Thyroid gland (tissue), 4 donors: ENCODE data around the gene CSF1R. TPM values are rescaled to one million over a fixed set of nuclear protein-coding genes. Genes with fewer than 3 reads are reported as not detected.

Experiments
- DNase-seq, 2 donors: peaks; one replicate each; pipeline ENCODE4 v3.0.0-alpha.2; 2019
- H3K27ac ChIP-seq, 3 donors: fragments of 200-600 bp; sonication (generic); 1 replicate in 2 of 3; 2 replicates in 1 of 3; pipeline ENCODE4 v1.5.1; 2016 to 2019; ENCODE audit warnings: mild to moderate bottlenecking in 1 of 3, moderate library complexity in 1 of 3
- H3K27me3 ChIP-seq: fragments of 200-600 bp; sonication (generic); one replicate; pipeline ENCODE4 v1.5.1; 2019
- H3K36me3 ChIP-seq, 2 donors: fragments of 200-600 bp; sonication (generic); one replicate each; pipeline ENCODE4 v1.5.1; 2016 to 2019
- H3K4me1 ChIP-seq, 2 donors: fragments of 200-600 bp; sonication (generic); one replicate each; pipeline ENCODE4 v1.5.1; 2017 to 2019
- H3K4me3 ChIP-seq, 3 donors: fragments of 200-600 bp; sonication (generic); replicated peaks in 1 of 3; 1 replicate in 2 of 3; 2 replicates in 1 of 3; pipeline ENCODE4 v1.5.1; 2016; ENCODE audit warnings: mild to moderate bottlenecking in 1 of 3
- H3K9me3 ChIP-seq: fragments of 200-600 bp; sonication (generic); one replicate; pipeline ENCODE4 v1.5.1; 2017
- CTCF ChIP-seq, 6 experiments: fragments of 200-600 bp in 3 of 6; fragments of 450-650 bp in 3 of 6; sonication (generic) in 3 of 6; IDR thresholded peaks; one replicate each; pipeline ENCODE4 v1.5.1; 2016 to 2019; ENCODE audit warnings: antibody characterized with exemption in 6 of 6, mild to moderate bottlenecking in 2 of 6, inconsistent platforms in 1 of 6, moderate library complexity in 1 of 6
- POLR2A ChIP-seq, 2 donors: fragments of 450-650 bp; IDR thresholded peaks; one replicate each; pipeline ENCODE4 v1.6.1; 2017; ENCODE audit warnings: antibody characterized with exemption in 2 of 2, mild to moderate bottlenecking in 2 of 2, moderate library complexity in 1 of 2
- WGBS, 2 donors: methylation state at CpG; one replicate each; pipeline ENCODE4 v1.1.5; 2017; 5-methylcytosine and 5-hydroxymethylcytosine counted together
- intact Hi-C: fragments of 100-400 bp; cut with DNase I; formaldehyde crosslinking; loops from one replicate; pipeline ENCODE4 v1.15.1; 2023
- small RNA-seq: library from RNA; depleted of rRNA; stranded (forward); fragments of <200 nt; gene quantifications from one replicate; pipeline ENCODE3, GENCODE V24; 2016
- total RNA-seq, 4 donors: library from RNA; depleted of rRNA; stranded (reverse); fragments of >200 nt; gene quantifications; one replicate each; pipeline ENCODE4 v1.2.3, GENCODE V29; 2016

The CSF1R gene
- total RNA-seq, 4 donors from 2014 or later = 9.1 to 14.1 (median 11.4) TPM

- 99% methylated on average over 3 of the region's 3 CpGs for WGBS, 2 donors
- H3K9me3 ChIP-seq = no peaks in the 10 kb centered on the region
- H3K36me3 ChIP-seq = peaks cover 54 to 55% of the 10 kb centered on the region in 2 donors
Observed at GRCh38 chr5:150014456-150014855, 71.9 kb downstream of the CSF1R start.

GRCh38 chr5:150013931-150014330 is 72.4 kb downstream of the CSF1R start:
- Histone ChIP-seq H3K9me3 (no peaks in the 10 kb centered on the region), H3K4me1 (no peaks in the 10 kb centered on the region), H3K27ac (no peak overlapping the region), H3K4me3 (no peak overlapping the region), H3K36me3 (peaks cover 52 to 54% of the 10 kb centered on the region in 2 donors), H3K27me3 (no peaks in the 10 kb centered on the region)
- intact Hi-C loops = no loop called here
- WGBS, 2 donors = 94 to 100% methylated on average over 4 of the region's 4 CpGs
- no peak for TF ChIP-seq POLR2A (IDR thresholded peaks at IDR 0.05)
- DNase-seq = no peak

More at GRCh38 chr5:150014456-150014855, 71.9 kb downstream of the CSF1R start:
- TF ChIP-seq CTCF (IDR thresholded peaks at IDR 0.05) (no peak), POLR2A (IDR thresholded peaks at IDR 0.05) (no peak)
- Histone ChIP-seq H3K27ac (no peak overlapping the region), H3K4me3 (no peak overlapping the region), H3K4me1 (no peaks in the 10 kb centered on the region), H3K27me3 (no peaks in the 10 kb centered on the region)
- intact Hi-C loops = no loop called here
- no peak for DNase-seq

GRCh38 chr5:150009671-150010387 is 76.5 kb downstream of the CSF1R start:
- no peak overlapping the region for H3K27ac ChIP-seq
- intact Hi-C loops = no loop called here
- no peaks in the 10 kb centered on the region for H3K27me3 ChIP-seq
- H3K9me3 ChIP-seq = no peaks in the 10 kb centered on the region
- H3K36me3 ChIP-seq = peaks cover 39 to 52% of the 10 kb centered on the region in 2 donors
- WGBS, 2 donors = 83 to 96% methylated on average over 6 of the region's 6 CpGs
- TF ChIP-seq POLR2A (IDR thresholded peaks at IDR 0.05) (no peak), CTCF (IDR thresholded peaks at IDR 0.05) (no peak)
- no peak for DNase-seq
- H3K4me1 ChIP-seq = no peaks in the 10 kb centered on the region
- no peak overlapping the region for H3K4me3 ChIP-seq

GRCh38 chr5:150007050-150007449 is 79.3 kb downstream of the CSF1R start:
- H3K4me3 ChIP-seq = no peak overlapping the region
- no peaks in the 10 kb centered on the region for H3K9me3 ChIP-seq
- peaks cover 11 to 12% of the 10 kb centered on the region in 2 donors for H3K4me1 ChIP-seq
- no peaks in the 10 kb centered on the region for H3K27me3 ChIP-seq
- H3K36me3 ChIP-seq = peaks cover 23 to 28% of the 10 kb centered on the region in 2 donors
- intact Hi-C loops = no loop called here
- TF ChIP-seq CTCF (IDR thresholded peaks at IDR 0.05) (no peak), POLR2A (IDR thresholded peaks at IDR 0.05) (no peak)
- DNase-seq = no peak
- H3K27ac ChIP-seq = no peak overlapping the region

- intact Hi-C loops = no loop called here
- H3K9me3 ChIP-seq = no peaks in the 10 kb centered on the region
- no peak for DNase-seq
- H3K27ac ChIP-seq = no peak overlapping the region
- WGBS, 2 donors = 91% methylated on average over 4 of the region's 4 CpGs
- H3K27me3 ChIP-seq = no peaks in the 10 kb centered on the region
- no peak for TF ChIP-seq POLR2A (IDR thresholded peaks at IDR 0.05)
- TF ChIP-seq CTCF (IDR thresholded peaks at IDR 0.05) = no peak
- H3K36me3 ChIP-seq = peaks cover 22% of the 10 kb centered on the region in 2 donors
- no peak overlapping the region for H3K4me3 ChIP-seq
- H3K4me1 ChIP-seq = peaks cover 13 to 18% of the 10 kb centered on the region in 2 donors
Observed at GRCh38 chr5:150006318-150006717, 80.0 kb downstream of the CSF1R start.

Small RNAs within 50 kb of the gene (small RNA-seq; reads per million reads assigned to genes)
- gene RF00019 = not detected

Other genes starting within 250 kb of the CSF1R start
- not detected for gene PDE6A, start 141.8 kb downstream of the CSF1R start, total RNA-seq
- 10 to 100 TPM; 10.1 to 13.6 (median 12.8) TPM for gene SLC26A2, start 125.8 kb downstream of the CSF1R start, total RNA-seq
- gene TIGD6, start 85.9 kb downstream of the CSF1R start, total RNA-seq = 1 to 10 TPM; 6.4 to 7.9 (median 6.7) TPM
- 10 to 100 TPM; 35.5 to 70.2 (median 41.1) TPM for gene HMGXB3, start 85.8 kb downstream of the CSF1R start, total RNA-seq
- gene PDGFRB, start 69.3 kb upstream of the CSF1R start, total RNA-seq = 100 to 1,000 TPM in 2 of 4 donors, 10 to 100 TPM in 2; 47.3 to 108 (median 84.8) TPM
- gene CDX1, start 80.2 kb upstream of the CSF1R start, total RNA-seq = not detected
- gene SLC6A7, start 103.5 kb upstream of the CSF1R start, total RNA-seq = not detected
- not detected for gene CAMK2A, start 203.2 kb upstream of the CSF1R start, total RNA-seq
- under 1 TPM in 2 of 4 donors, not detected in 2; 0.22 to 0.67 TPM for gene ARSI, start 216.4 kb upstream of the CSF1R start, total RNA-seq